DMS 273 treated with DMSO at 0.1 percent for 48 hours (cell line): ENCODE measurements around the gene GGA1.
"Not testable (repeated sequence)": the region's sequence is repeated elsewhere in the genome, so short reads cannot be mapped to it uniquely, and the experiment has no call there.

Source experiments
- DNase-seq: peaks from one replicate; lab custom pipeline; 2025; lab: John Stamatoyannopoulos, UW

Gene GGA1

DNA sequence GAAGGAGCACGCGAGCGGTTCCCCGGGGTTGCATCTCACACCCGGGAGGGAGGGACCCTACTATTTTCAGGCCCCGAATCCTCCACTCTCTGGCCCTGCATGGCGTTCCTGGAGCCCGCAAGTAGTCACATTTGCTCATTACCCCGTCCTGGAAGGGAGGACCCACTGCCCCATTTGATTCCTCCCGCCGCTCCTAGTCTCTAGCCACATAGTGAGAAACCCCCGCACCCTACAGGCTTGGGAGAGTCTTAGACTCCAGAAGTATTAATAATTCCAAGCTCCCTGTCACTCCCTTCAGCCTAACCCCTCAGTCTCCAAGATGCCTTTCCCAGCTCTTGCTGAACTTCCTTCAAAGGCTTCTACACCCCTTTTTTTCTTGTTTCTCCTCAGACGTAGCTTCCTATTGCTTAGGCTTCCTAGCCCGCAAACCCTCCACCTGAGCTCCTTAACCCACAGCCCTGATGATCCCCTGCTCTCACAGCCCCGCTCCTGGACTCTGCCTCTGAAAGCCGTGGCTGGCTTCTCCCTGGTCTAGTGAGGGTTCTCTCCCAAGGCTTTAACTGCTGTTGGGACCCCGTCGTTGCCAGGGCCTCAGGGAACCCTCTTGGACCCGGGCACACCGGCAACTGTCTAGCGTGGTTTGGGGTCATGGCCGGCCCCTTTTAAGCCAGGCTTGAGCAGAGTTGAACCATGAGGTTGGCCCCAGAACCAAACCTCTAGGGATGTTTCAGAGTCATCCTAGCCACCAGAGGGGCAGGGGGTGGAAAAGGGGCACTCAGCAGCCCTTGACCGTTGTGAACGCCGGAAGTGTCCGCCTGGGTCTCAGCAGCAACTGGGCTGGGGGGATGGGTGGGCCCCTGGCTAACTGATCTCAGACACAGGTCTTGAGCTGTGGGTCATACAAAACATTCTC is 862 bp downstream of the GGA1 start:
- DNase-seq = no peak

DNA sequence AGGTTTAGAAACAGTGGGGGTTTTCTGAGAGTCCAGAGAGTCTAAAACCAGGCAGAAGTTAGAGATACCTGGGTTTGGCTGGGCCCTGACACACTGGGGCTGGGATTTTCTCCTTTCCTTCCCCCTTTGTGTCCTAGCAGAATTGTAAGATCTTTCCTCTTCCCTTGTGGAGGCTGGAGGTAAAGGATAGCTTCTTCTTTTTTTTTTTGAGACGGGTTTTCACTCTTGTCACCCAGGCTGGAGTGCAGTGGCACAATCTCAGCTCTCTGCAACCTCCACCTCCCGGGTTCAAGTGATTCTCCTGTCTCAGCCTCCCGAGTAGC is 1.5 kb downstream of the GGA1 start:
- not testable (repeated sequence) for DNase-seq

- DNase-seq = no peak
Observed at GRCh38 chr22:37610480-37611129, 2.0 kb downstream of the GGA1 start.

- no peak for DNase-seq
Observed at GRCh38 chr22:37611207-37611606, 2.6 kb downstream of the GGA1 start.

DNA sequence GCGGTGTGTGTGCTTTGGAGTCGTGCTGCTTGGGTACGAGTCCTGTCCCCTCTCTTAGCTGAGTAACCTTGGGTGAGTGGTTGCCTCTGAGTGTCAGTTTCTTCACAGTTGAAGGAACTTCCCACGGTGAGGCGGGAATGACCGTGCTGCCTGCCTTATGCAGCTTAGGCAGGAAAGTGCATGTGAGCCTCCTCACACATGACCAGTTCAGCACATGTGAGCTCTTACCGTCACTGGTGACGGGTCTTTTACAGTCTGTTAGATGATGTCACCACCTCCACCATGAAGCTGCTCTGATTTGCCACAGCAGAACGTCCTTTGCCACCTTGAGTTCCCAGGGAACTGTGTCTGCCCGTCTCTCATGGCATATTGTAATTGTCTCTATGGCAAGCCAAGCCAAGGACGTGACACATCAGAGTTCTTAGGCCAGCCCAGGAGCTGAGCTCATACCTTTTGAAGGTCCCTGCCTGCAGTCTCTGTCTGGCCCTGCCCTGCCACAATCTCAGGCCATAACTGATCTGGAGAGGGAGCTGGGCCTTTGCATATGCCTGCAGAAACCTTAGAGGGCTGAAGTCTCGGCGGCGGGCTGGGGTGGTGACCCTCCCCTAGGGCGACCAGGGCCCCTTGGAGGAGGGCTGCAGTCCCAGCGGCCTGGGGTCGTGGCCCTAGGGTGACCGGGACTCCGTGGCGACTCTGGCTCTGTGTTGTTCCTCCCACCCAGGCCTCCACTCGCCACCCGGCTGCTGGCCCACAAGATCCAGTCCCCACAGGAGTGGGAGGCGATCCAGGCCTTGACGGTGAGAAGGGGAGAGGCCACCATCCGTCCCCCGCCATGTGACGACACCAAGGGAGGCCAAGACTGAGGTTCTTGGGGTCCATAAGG is 7.8 kb downstream of the GGA1 start:
- no peak for DNase-seq

DNA sequence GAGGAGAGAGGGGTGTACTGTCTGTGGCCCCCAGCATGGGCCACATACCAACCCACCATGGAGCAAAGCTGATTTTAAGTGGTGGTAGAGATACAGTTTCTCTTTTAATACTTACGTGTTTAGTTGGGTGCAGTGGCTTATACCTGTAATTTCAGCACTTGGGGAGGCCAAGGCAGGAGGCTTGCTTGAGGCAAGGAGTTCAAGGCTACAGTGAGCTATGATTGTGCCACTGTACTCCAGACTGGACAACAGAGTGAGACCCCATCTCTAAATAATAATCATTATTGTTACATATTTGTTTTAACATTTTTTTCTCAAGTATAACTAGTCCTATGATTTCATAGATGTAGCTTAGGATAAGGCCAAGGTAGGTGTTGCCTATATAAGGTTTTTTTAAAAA is 8.8 kb downstream of the GGA1 start:
- no peak for DNase-seq

GRCh38 chr22:37618072-37618656 is 9.5 kb downstream of the GGA1 start:
- DNase-seq = no peak

DNA sequence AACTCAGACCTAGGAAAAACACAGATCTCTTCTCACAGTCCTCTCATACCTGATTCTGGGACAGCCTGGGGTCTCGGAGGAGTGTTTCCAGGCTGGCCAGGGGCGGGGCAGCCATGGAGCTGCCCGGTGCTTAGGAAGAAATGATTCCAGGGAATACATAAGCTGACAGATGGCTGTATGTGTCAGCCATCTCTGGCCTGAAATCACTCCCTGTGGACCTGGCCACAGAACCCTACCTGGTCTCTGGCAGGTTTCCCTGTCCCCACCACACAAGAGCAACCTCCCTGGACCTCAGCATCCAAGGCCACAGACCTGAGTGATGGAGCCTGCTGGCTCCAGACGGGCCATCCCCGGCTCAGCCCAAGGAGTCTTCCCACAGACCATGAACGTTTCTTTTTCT is 10.0 kb downstream of the GGA1 start:
- DNase-seq = no peak

GRCh38 chr22:37619991-37620390 is 11.4 kb downstream of the GGA1 start:
- no peak for DNase-seq

GRCh38 chr22:37621352-37621860 is 12.8 kb downstream of the GGA1 start:
- no peak for DNase-seq

DNA sequence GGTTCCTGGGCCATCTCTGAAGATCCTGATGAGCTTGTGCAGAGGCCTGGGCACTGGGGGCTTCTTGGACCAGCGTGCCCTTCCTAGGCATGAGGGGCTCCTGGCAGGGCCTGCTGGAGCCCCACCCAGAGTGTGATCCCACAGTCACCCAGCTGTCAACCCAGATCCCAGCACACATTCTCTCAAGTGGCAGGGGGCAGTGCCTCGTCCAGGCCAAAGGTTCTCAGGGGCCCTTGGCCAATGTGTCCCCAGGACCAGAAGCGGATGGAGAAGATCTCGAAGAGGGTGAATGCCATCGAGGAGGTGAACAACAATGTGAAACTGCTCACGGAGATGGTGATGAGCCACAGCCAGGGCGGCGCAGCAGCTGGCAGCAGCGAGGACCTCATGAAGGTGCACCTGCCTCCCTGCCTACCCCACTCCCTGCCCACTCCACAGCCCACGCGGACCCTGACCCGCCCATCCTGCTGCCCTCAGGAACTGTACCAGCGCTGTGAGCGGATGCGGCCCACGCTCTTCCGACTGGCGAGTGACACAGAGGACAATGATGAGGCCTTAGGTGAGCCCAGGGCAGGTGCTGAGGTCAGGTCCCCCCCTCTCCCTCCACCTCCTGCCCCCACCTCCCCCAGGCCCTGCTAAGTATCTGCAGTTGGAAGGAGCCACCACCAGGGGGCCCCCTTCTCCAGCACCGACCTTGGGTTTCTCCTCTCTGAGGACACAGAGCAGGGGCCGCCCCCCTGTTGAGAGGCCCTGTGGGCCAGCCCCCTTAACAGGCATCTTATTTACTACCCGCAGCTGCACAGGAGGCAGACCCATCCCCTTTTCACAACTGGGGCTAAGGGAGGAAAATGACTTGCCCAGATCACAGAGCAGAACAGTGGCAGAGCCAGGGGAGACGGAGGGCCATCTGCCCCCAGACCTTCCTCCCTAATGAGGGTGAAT is 14.7 kb downstream of the GGA1 start:
- DNase-seq = no peak

- no peak for DNase-seq
Observed at GRCh38 chr22:37624017-37624365, 15.4 kb downstream of the GGA1 start.

DNA sequence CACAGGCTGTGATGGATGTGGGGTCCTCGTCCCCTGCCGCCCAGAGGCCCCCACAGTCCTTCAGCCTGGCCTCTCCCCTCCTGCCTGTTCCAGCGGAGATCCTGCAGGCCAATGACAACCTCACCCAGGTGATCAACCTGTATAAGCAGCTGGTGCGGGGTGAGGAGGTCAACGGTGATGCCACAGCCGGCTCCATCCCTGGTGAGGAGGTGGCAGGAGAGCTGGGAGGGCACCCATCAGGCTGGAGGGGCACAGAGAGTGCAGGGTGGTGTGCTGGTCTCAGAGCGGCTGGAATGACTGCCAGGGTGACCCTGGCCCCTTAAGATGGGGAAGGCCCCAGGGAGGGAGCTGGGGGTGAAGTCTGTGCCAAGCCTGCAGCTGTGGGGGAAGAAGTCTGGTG is 16.2 kb downstream of the GGA1 start:
- no peak for DNase-seq

GRCh38 chr22:37625737-37626136 is 17.1 kb downstream of the GGA1 start:
- no peak for DNase-seq

DNA sequence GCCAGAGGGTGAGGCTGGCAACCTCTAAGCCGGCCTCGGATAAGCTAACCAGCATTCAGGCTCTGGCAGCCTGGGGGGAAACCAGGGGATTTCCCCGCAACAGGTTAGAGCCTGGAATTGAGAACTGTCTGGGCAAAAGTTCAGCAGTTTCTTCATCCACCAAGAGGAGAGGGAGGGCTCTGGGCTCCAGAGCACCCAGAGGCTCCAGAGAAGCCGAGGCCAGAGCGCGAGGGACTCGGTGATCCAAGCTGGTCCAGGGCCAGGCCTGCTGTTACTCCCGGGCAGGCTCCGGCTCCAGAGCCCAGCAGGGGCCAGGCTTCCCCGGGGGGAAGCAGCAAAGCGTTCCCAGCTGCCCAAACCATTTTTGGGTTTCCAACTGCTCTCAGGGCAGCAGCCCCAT is 17.5 kb downstream of the GGA1 start:
- no peak for DNase-seq

- no peak for DNase-seq
Observed at GRCh38 chr22:37626556-37627075, 18.0 kb downstream of the GGA1 start.

DNA sequence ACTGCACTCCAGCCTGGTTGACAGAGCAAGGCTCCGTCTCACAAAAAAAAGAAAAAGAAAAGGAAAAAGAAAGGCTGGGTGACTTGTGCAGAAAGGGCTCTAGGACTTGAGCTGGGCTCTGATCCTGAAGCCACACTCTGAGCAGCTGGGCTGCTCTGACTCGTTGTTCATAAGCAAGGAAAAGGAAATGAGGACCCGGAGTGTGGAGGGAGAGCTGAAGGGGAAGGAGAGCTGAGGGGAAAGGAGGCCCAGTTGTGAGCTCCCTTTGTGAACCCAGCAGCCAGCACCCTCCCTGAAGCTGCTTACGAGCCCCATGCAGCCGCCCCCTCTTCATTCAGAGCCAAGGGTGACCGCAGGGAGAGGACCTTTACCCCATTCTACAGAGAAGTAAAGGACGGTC is 18.5 kb downstream of the GGA1 start:
- DNase-seq = no peak

DNA sequence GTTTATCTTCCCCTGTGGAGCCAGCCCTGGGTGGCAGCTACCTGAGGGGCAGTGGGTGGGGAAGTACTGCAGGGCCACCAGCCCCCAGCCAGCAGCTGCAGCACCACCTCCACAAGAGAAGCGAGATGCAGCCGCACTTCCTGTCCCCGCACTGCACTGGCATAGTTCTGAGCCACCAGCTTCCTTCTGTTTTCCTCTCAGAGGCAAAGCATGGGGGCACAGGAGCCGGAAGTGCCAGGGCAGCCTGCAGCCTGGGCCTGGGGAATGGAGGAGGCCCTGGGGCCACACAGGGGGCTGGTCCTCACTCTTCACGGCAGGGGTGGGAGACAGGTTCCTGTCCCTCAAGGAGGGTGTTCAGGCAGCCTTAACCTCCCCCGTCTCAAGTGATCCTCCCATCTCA is 18.9 kb downstream of the GGA1 start:
- DNase-seq = no peak

DNA sequence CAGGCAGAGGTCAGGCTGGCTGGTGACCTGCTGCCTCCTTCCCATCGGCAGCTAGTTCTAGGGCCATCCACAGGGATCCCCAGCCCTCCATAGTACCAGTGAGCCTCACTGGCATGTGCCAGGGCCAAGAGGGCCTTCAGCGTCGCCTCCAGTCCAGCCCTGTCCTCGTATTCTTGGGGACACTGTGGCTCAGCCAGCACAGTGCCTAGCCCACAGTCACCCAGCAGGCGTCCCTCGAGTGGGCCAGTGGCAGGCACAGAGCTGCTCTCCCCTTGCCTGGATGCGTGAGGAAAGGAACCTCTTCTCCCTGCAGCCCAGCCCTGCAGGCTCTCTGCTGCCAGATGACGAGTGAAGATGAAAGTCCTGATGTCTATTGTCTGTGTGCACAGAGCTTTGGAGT is 20.2 kb downstream of the GGA1 start:
- no peak for DNase-seq

- DNase-seq = no peak
Observed at GRCh38 chr22:37629928-37630327, 21.3 kb downstream of the GGA1 start.
